Astrocyte (in vitro differentiated cells and primary cell): ENCODE results near the gene IFI30.

Source experiments
- CTCF ChIP-seq: IDR thresholded peaks from 2 replicates; pipeline ENCODE4 v1.5.1; 2011; ENCODE audit warnings: low read depth, mild to moderate bottlenecking, inconsistent platforms, low read length, moderate library complexity; ENCODE audit not compliant: insufficient read depth
- EZH2 ChIP-seq: IDR thresholded peaks from 2 replicates; pipeline ENCODE4 v1.6.1; 2012; ENCODE audit warnings: mild to moderate bottlenecking, low read length, inconsistent platforms; ENCODE audit not compliant: insufficient read depth

- TF ChIP-seq EZH2 = no peak
- TF ChIP-seq CTCF = no peak
Measured at GRCh38 chr19:18170714-18171255, 2.8 kb upstream of the IFI30 start.
